Fibroblast of the aortic adventitia (primary cell): Measurements from ENCODE around the gene EPB41L4B. TPM values are rescaled to one million over a fixed set of nuclear protein-coding genes. Genes with fewer than 3 reads are reported as not detected.

Experiments used
- DNase-seq: peaks from one replicate; pipeline ENCODE4 v3.0.0-alpha.2; 2010; ENCODE audit warnings: low read depth
- H3K4me3 ChIP-seq: 2 replicates; pipeline ENCODE4 v1.5.1; 2011; ENCODE audit warnings: low read depth, mild to moderate bottlenecking, control low read depth, low read length, moderate library complexity
- CTCF ChIP-seq: IDR thresholded peaks from 2 replicates; pipeline ENCODE4 v1.5.1; 2011; ENCODE audit warnings: mild to moderate bottlenecking, low read length, control low read depth, inconsistent platforms; ENCODE audit not compliant: insufficient read depth
- total RNA-seq: library from RNA; depleted of rRNA; stranded (reverse); fragments of >200 nt; gene quantifications from 2 replicates; pipeline ENCODE4 v1.2.3, GENCODE V29; 2012; ENCODE audit warnings: low replicate concordance

Gene EPB41L4B
- total RNA-seq, 1 donor: 1.8 TPM

DNA sequence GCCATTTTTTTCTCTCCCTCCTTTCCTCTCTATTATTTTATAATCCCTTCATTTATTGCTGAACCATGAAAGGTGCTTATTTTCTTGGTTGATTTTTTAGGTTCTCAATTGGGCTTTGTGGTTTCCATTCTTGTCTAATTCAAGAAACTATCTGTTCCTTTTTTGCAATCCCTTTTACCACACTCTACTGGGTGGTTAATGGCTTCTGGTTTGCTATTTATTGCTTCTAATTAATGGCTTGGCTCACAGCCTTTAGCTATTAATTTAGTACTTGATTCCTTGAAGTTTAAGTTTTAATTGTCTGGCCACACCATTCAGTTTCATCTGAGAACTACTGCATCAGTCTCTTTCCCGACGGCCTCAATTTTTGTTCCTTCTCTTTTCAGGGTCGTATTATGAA, 159.4 kb downstream of the EPB41L4B start:
- no peak for DNase-seq
- TF ChIP-seq CTCF: no peak
- H3K4me3 ChIP-seq: no peak overlapping the region

GRCh38 chr9:109159583-109159982, 161.3 kb downstream of the EPB41L4B start:
- TF ChIP-seq CTCF: no peak
- no peak for DNase-seq
- no peak overlapping the region for H3K4me3 ChIP-seq

- DNase-seq: peak; percentile 46
- no peak for TF ChIP-seq CTCF
These were observed 162.2 kb downstream of the EPB41L4B start for GRCh38 chr9:109158651-109159050.

DNA sequence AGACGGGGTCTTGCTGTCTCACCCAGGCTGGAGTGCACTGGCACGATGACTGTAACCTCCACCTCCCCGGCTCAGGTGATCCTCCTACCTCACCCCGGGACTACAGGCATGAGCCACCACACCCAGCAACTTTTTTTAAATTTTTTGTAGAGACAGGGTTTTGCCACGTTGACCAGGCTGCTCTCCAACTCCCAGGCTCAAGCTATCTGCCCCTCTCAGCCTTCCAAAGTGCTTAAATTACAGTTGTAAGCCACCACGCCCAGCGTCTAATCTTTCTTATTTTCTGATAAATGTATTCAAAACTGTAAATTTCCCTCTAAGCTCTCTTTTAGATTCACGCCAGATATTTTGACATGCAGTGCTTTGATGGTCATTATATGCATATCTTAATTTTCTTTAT, 164.2 kb downstream of the EPB41L4B start:
- no peak overlapping the region for H3K4me3 ChIP-seq
- DNase-seq: no peak
- TF ChIP-seq CTCF: no peak

More at GRCh38 chr9:109158651-109159050, 162.2 kb downstream of the EPB41L4B start:
- no peak overlapping the region for H3K4me3 ChIP-seq

GRCh38 chr9:109150925-109151545, 169.8 kb downstream of the EPB41L4B start:
- TF ChIP-seq CTCF: no peak
- DNase-seq: no peak

DNA sequence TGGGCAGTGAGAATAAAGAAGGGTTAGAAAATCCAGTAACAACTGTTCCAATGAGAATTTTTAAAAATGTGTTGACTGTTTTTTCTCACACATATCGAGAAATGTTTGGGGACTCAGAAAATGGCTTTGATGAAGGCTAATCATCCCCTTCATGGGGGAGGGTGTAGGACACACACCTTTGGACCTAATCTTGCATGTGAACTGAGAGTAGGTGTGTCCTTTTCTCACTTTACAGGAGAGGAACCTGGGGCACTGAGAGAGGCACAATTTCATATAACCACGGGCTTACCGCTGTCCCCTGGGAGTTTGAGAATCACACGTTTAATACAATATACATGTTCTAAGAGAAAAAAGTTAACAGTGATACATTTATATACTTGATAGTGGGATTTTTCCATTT, 171.1 kb downstream of the EPB41L4B start:
- no peak for DNase-seq
- H3K4me3 ChIP-seq: no peak overlapping the region
- no peak for TF ChIP-seq CTCF

More at GRCh38 chr9:109150925-109151545, 169.8 kb downstream of the EPB41L4B start:
- no peak overlapping the region for H3K4me3 ChIP-seq

DNA sequence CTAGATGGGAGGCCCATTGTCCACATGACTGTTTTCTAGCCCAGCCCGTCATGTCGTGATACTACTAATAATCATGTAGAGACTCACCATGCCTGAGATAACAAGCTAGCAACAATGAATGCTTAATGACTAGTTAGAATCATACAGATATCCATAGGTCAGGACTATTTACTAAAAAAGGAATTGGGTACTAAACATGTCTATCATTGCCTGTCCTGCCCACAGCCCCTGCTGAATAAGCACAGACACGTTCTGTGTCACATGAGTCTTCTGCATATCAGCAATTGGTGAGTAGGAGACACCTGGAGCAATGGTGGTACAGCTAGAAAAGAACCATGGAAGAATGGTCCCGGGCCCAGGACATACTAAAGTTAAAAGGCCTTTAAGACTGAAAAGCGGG, 171.8 kb downstream of the EPB41L4B start:
- DNase-seq: no peak
- no peak overlapping the region for H3K4me3 ChIP-seq
- no peak for TF ChIP-seq CTCF
